HG02938 (cell line): ENCODE measurements around the gene CBX6.

Experiments used
- ATAC-seq: cut with Tn5 transposase; IDR thresholded peaks from one replicate; pipeline ENCODE4 v1.9.1; 2021; ENCODE audit warnings: mild to moderate bottlenecking, moderate library complexity; ENCODE audit not compliant: unreplicated experiment

CBX6 gene

DNA sequence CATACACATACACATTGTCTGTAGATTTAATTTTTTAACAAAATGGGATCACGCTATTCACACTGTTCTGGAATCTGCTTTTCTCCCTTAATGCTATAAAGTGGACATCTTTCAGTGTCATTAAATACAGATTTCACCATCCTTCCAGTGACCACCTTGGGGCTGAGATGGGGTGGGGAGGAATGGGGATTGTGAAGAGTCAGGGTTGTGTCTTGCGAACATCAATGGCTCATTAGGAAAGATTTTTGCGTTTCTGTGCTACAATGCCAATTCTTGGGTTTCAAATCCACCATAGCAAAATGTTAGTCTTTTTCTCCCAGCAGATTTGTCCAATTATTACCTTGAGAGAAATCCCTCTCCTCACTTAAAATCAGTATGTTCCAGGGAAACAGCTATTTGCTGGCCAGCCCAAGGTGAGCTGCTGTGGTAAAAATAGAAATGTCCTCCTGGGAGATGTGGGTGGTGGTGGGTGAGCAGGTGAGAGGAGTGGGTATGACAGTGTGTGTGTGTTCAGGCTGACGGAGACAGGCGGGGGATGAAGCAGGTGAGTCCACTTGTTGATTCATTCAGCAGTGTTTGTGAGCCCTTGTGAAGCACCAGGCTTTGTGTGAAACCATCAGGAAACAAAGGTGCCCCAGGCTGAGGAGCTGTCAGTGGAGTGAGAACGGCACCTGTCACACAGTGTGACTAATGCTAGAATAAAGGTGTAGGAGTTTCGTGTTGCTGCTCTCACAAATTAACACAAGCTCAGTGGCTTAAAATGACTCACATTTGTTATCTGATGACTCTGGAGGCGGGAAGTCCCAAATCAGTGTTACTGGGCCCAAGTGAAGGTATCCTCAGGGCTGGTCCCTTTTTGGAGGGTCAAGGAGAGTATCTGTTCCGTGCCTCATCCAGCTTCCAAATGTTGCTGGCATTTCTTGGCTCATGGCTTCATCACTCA lies 1.7 kb upstream of the CBX6 start:
- ATAC-seq, result no peak

DNA sequence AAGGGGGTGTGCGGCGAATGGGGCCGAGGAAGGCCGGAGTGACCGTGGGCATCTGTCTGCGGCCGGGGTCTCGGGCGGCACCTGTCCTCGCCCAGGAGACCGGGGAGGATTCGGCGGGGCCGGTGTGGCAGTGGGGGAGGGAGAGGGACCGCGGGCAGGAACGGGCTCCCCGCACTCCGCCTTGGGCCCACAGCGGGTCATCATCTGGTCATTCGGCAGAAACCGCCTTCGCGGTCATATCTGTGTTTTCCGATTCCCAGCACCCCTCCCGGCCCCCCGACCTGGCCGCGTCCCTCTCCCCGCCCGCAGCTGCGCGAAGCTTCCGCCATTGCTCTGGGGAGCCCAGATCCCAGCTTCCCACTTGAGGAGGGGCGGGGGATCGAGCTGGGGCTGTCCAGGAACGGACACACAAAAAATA lies 824 bp upstream of the CBX6 start:
- no peak for ATAC-seq

DNA sequence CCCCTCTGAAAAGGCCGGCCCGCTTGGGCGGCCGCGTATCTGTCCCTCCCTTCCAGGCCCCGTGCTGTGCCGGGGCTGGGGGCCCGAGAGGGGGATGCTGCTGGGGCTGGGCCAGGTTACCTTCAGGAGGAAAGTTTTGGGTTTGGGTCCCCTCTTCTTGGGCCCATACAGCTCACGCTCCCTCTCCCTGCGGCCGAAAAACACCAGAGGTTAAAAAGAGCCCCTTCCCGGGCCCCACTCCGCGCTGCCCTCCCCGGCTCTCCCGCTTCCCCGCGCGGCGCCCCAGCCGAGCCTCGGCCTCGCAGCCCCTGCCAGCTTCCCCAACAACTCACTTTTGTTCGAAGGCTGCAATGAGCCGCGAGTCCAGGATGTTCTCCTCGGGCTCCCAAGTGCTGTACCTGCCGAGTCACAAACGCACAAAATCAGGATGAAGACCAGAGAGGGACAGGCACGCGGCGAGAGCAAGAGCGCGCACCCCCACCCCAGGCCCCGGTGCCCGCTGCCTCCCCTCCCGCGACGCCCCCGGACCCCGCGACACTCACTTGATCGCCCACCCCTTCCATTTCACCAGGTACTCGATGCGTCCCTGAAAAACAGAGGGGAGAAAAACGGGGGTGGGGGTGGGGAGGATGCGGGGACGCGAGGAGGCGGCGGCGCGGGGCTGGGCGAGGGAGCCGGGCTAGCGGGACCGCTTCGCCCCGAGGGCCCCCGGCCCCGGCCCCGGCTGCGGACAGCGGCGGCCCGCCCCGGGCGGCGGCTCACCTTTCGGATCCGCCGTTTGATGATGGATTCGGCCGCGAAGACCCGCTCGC lies 450 bp downstream of the CBX6 start:
- no peak for ATAC-seq

GRCh38 chr22:38870791-38871359 lies 1.1 kb downstream of the CBX6 start:
- no peak for ATAC-seq

- no peak for ATAC-seq
These were observed 1.7 kb downstream of the CBX6 start for GRCh38 chr22:38870312-38870741.

DNA sequence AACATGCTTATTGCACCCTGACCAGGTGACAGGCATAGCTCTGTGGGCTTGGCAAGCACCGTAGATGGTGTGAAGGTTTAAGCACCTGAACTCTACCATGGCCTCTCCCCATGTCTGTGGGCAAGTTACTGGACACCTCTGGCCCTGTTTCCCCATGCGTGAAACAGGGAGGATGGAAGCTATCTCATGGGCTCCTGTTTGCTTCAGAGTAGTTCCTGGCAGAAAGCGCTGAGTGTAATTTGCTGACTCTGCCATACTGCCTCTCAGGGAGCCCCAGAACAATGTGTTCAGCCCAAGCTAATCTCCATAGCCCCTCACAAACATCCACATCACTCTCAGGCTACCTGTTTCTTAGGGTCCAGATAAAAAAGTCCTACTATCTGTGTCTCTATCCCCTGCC lies 2.4 kb downstream of the CBX6 start:
- ATAC-seq, result no peak

DNA sequence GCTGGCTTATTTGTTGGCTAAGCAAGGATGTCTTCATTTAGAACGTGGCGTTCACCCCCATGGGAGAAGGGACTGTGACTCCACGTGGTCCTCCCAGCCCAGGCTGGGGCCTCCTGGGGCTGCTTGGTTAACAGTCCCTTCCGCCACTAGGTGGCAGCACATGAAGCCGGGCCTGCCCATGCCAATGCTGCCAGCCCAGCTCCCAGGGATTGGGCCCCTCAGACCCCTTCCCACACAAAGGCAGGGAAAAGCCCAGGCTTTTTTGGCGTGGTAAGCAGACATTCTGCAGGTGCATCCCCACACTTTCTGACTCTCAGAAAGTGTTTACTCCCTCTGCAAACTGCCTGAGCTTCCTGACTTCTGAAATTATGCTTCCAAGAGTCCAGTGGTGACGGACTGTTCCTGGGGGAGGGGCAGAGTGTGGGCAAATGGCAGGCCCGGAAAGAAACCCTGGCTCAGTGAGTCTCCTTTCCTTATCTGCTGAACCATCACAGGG lies 3.1 kb downstream of the CBX6 start:
- no peak for ATAC-seq

DNA sequence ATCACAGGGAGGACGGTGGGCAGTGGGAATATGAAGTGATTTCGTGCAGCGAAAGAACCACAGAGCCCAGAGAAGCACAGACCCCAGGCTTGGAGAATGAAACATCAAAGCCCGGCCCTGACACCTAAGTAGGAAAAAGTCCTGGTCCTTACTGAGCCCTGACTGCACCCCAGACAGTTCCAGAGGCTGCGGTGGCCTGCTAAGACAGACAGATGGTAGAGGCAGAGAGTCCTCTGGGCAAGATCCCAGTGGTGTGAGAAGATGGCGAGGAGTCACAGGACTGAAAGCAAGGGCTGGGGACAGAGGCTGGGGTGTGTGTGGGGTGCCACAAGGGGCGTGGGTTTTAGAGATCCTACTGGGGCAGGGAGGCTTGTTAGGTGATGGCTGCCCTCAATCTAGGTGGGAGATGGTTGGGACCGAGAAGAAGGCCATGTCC lies 3.7 kb downstream of the CBX6 start:
- no peak for ATAC-seq

DNA sequence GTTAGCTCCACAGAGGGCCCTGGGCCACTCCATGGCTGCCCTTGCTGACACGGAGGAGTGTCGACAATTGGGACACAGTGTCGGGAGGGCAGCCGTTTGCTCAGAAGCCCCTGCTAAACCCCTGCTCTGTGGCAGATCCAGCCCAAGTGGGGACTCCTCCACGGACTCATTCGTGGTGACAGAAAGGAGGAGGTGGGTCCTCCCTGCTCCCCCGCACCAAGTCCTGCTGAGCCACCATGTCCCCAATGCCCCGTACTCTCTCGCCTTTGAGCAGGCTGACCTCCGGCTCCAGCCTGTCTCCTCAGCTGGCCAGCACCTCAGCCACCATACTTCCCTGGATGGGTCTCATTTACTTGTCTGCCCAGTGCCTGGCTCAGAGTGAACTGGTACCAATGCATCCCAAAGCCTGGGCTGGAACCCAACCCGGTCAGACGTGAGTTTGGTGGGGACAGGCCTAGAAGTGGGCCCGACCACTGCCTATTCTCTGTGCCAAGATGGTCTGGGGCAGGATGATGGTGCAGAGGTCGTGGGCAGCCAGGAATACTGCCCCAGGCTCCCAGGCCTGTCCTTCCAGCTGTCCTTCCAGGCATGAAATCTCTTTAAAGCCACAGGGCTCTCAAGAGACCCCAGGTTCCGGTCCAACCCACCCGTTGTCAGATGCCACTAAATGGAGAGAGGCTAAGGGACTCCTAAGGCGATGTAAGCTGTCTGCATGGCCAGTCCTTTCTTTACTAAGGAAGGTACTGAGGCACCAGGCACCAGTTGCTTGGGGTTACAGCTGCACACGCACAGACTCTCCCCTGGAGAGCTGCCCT lies 4.3 kb downstream of the CBX6 start:
- no peak for ATAC-seq

- no peak for ATAC-seq
These were observed 4.9 kb downstream of the CBX6 start for GRCh38 chr22:38867124-38867455.

DNA sequence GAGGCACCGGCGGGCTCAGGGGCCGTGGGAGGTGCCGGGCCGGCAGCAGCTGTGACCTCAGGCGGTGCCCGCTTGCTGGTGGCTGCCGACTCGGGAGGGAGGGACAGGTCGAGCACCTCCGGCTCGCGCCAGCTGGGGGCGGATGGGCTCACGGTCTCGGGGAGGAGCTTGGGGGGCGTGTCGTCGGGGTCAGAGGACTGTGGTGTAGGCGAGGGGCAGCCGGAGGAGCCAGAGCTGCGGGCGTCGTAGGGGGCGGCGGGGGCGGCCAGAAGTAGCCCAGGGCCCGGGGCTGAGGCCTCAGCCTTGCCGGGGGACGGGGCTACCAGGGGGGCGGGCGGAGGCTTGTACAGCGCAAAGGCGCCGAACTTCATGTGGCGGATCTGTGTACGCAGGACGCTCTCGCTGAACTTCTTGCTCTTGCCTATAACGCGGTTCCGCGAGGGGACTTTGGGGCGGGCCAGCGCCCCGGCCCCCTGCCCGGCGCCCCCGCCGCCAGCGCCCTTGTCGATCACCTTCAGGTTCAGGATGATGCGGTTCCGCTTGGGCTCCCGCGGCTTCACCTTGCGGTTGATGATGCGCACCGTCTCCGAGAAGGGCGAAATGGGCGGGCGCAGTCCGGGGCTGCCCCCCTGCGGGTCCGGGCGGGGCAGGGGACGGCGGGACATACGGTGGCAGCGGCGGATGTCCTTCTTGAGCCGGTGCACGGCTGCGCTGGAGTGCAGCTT lies 5.5 kb downstream of the CBX6 start:
- ATAC-seq, result no peak

DNA sequence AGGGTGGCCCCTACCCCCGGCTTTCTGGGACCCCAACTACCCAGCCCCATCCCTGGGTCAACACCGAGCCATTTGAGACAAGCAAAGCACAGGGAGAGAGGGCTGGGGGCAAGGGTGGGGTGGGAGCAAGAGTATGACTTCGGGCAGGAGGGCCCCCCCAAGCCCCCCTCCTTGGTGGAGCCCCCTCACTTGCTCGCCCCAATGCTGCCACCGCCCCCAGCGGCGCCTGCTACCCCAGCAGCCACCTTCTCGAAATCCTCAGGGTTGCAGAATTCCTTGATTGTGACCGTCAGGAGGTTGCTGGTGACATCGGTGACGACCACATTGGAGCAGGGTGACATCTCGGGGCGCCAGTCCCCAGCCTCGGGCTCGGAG lies 6.0 kb downstream of the CBX6 start:
- no peak for ATAC-seq

DNA sequence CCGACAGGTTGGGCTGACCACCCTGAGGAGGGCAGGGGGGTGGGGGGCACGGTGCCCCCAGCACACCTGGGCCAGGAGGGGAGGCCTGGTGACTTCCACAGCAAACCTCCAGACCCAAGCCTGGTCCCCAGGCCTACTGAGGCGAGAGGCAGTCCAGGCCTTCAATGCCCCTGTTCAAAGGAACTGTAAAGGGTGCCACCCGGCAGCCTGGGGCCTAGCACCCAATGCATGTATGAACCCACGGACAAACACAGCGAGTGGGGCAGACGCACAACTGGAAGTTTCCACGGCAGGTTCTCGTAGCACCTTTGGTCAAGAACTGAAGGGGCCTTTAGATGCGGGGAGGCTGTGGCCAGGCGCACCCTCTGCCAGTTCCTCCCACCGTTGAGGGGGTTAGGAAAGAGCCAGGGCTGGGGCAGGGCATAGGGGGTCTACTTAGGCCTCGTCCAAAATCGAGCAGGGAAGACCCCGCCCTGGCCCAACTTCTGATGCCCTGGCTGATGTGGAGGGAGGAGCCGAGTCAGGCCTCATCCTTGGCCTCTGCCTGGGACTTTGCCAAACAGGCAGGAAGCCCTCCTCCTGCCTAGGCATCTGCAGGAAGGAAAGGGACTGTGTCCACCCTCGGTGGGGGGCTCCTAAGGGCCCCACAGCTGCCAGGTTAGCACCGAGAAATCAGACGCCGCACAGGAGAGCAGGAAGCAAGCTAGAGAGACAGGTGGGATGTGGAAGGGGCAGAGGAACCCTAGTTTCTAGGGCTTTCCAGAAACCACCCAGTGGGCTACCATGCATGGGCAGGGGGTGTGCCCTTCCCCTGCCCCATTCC lies 6.6 kb downstream of the CBX6 start:
- no peak for ATAC-seq

DNA sequence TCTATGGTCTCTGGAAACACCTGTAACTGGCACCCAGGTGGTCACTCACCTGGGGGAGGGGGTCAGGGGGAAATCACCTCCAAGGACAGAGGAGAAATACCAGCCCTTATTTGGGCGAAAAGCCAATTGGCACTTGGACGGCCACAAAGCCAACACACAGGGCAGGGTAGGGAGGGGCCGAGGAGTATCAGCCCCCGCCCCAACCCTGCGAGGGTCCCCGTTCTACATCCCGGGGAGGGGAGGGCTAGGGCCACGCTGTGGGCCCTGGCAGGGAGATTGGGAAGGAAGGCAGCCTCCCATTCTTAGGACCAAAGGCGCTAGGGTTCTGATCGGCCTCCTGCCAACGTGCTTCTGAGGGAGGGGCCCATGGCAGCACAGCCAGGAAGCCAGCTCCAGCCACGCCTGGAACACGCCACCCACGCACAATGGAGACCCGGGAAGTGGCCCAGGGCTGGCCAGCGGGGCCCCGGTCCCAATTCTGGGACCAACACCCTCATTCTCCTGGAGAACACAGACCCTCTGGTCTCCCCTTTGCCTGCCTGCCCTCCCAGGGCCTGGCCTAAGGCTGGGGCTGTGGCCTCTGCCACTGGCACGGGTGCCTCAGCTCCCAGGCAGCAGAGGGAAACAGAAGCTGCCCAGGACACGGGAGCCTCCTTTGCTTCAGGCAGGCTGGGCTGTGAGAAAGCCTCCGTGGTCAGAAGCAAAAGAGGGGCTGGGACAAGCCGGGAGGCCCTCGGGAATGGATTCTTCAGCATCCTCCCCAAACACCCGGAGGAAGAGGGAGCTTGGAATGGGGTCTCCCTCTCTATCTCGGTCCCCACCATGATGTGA lies 7.4 kb downstream of the CBX6 start:
- no peak for ATAC-seq

GRCh38 chr22:38863531-38864131 lies 8.4 kb downstream of the CBX6 start:
- no peak for ATAC-seq

DNA sequence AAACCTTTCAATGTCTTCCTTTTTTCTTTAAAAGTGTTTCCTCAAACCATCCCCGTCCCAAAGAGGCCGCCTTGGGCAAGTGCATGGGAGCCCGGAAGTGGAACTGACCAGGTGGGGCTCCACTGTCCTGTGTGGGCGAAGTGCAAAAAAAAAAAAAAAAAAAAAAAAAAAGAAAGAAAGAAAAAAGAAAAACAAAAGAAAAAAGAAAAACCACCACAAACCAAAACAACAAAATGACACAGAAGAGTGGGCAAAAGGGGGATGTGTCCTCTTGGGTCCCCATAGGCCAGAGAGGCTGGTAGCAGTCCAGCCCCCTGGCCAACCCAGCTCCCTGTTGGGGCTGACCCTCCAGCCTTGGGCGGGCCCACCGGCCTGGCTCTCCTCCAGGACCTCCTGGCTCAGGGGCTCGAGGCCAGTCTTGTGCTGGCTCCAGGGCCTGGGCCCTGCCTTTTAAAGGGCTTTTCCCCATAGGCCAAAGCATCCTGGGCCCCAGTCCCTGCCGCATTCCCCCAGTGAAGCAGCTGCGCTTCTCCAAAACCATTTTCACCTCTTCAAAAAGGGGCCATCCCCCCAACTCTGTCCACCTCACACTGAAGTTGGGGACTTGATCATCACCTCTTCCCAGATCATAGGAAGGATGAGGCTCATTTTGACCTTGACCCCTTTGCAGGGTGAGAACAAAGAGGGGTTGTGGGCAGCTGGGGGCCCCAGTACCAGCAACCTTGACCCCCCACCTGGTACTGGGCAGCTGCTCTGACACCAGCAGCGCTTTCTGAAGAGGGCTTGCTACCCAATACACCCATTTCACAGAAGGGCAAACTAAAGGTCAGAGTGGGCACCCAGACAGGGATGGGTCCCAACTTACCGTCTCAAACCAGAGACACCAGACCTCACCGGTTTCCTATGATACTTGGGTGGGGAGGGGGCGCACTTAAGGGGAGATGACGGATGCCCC lies 9.4 kb downstream of the CBX6 start:
- no peak for ATAC-seq

GRCh38 chr22:38861927-38862326 lies 10.1 kb downstream of the CBX6 start:
- no peak for ATAC-seq
